Esophagus (tissue), 2 donors: ENCODE measurements around the gene GRM2. TPM values are rescaled to one million over a fixed set of nuclear protein-coding genes. Genes with fewer than 3 reads are reported as not detected.

Source experiments
- H3K27ac ChIP-seq, 2 donors: one replicate each; pipeline ENCODE4 v1.5.1; 2013; ENCODE audit warnings: low read depth in 2 of 2, mild to moderate bottlenecking in 2 of 2, inconsistent platforms in 1 of 2, low read length in 1 of 2, moderate library complexity in 1 of 2
- H3K27me3 ChIP-seq, 2 donors: one replicate each; pipeline ENCODE4 v1.6.1; 2013; ENCODE audit warnings: low read length in 2 of 2, control low read depth in 1 of 2, mild to moderate bottlenecking in 1 of 2; ENCODE audit not compliant: insufficient read depth in 2 of 2, control insufficient read depth in 1 of 2
- H3K36me3 ChIP-seq, 2 donors: one replicate each; pipeline ENCODE4 v1.6.1; 2013; ENCODE audit warnings: low read length in 1 of 2; ENCODE audit not compliant: control insufficient read depth in 2 of 2, insufficient read depth in 2 of 2
- H3K4me1 ChIP-seq, 2 donors: one replicate each; pipeline ENCODE4 v1.6.1; 2013; ENCODE audit warnings: low read length in 1 of 2; ENCODE audit not compliant: control insufficient read depth in 2 of 2, insufficient read depth in 2 of 2
- H3K4me3 ChIP-seq, 2 donors: one replicate each; pipeline ENCODE4 v1.5.1; 2013; ENCODE audit warnings: low read length in 2 of 2, mild to moderate bottlenecking in 2 of 2, low read depth in 1 of 2, moderate library complexity in 1 of 2
- H3K9me3 ChIP-seq, 2 donors: one replicate each; pipeline ENCODE4 v1.6.1; 2013; ENCODE audit warnings: mild to moderate bottlenecking in 2 of 2, low read depth in 1 of 2, low read length in 1 of 2, moderate library complexity in 1 of 2; ENCODE audit not compliant: control insufficient read depth in 2 of 2, insufficient read depth in 1 of 2
- WGBS, 2 donors: extraction: QIAGEN DNeasy Blood & Tissue Kit; methylation state at CpG; one replicate each; pipeline ENCODE4 v1.1.7; 2013; 5-methylcytosine and 5-hydroxymethylcytosine counted together
- polyA plus RNA-seq, 2 donors: library from polyadenylated mRNA; stranded (reverse); fragments of 200-250 nt; gene quantifications; one replicate each; pipeline ENCODE4 v1.2.3, GENCODE V29; 2013
- donor health status: healthy with polysubstance abuse.
- donor health status: Bipolar disorder and iron deficiency.

GRM2 gene
- polyA plus RNA-seq, 2 donors: 0.10 to 0.14 TPM

- 76 to 82% methylated on average over 10 of the region's 10 CpGs for WGBS, 2 donors
- peaks cover 0 to 2% of the 10 kb centered on the region in 2 donors for H3K9me3 ChIP-seq
- H3K4me3 ChIP-seq: no peak overlapping the region
- no peaks in the 10 kb centered on the region for H3K4me1 ChIP-seq
- no peak overlapping the region for H3K27ac ChIP-seq
- H3K36me3 ChIP-seq: no peaks in the 10 kb centered on the region
- H3K27me3 ChIP-seq: no peaks in the 10 kb centered on the region
These were observed 3.9 kb downstream of the GRM2 start for GRCh38 chr3:51710631-51711351.

DNA sequence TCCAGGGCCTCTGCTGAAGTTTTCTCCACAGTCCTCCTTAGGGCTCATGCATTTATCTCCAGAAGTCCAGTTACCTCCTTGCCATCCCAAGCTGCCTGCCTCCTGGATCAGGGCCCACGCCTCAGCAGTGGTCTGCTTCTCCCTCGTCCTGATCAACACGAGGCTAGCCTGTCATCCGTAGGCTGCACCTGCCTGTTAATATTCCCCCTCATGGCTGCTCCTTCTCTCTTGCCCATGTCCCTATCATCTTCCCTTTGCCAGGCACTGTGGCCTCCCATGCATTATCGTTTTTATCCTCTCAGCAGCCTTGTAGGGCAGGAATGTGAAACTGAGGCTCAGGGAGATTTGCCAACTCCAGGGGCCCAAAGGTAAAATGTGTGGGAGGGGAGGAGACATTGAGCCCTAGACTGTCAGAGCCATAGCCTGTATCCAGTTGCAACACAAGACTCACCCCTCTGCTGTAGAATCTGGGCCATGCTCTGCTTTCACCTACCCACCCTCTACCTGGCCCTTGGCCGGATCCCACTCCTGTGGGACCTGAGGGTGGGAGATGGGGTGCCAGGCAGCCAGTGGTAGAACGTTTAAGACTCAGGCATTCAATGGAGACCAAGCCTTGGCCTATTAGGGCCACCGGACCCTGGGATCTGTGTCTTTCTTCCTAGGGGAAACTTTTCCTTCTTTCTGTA lies 4.6 kb downstream of the GRM2 start:
- no peak overlapping the region for H3K27ac ChIP-seq
- no peaks in the 10 kb centered on the region for H3K4me1 ChIP-seq
- 81 to 85% methylated on average over 8 of the region's 8 CpGs for WGBS, 2 donors
- peaks cover 0 to 2% of the 10 kb centered on the region in 2 donors for H3K9me3 ChIP-seq
- no peaks in the 10 kb centered on the region for H3K36me3 ChIP-seq
- H3K4me3 ChIP-seq: no peak overlapping the region
- no peaks in the 10 kb centered on the region for H3K27me3 ChIP-seq

DNA sequence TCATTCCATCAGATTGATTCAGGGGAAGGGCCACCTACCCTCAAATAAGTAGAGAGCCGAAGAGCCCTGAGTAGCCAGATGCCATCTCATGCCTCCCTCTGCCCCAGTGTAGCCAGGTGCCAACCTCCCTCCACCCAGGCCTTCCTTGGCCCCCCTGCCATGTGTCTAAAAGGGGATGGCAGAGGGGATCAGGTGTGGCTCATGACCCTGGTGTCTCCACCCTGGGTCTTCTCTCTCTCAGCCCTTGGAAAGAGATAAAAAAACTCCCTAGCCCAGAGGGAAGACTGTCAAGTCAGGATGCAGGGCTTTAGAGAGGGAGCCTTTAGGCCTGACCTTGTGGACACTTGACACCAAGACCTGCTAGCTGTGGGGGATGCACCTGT lies 5.2 kb downstream of the GRM2 start:
- 90% methylated on average over 1 of the region's 1 CpG; no CpG with 5 or more reads in 1 of the 2 donors for WGBS, 2 donors
- H3K9me3 ChIP-seq: peaks cover 0 to 2% of the 10 kb centered on the region in 2 donors
- no peaks in the 10 kb centered on the region for H3K4me1 ChIP-seq
- H3K27ac ChIP-seq: no peak overlapping the region
- no peaks in the 10 kb centered on the region for H3K27me3 ChIP-seq
- no peak overlapping the region for H3K4me3 ChIP-seq
- H3K36me3 ChIP-seq: no peaks in the 10 kb centered on the region

GRCh38 chr3:51712511-51712931 lies 5.7 kb downstream of the GRM2 start:
- Histone ChIP-seq H3K4me1 (no peaks in the 10 kb centered on the region), H3K27me3 (no peaks in the 10 kb centered on the region), H3K4me3 (no peak overlapping the region), H3K36me3 (no peaks in the 10 kb centered on the region), H3K27ac (no peak overlapping the region), H3K9me3 (peaks cover 0 to 2% of the 10 kb centered on the region in 2 donors)
- WGBS, 2 donors: 93 to 95% methylated on average over 20 of the region's 20 CpGs

DNA sequence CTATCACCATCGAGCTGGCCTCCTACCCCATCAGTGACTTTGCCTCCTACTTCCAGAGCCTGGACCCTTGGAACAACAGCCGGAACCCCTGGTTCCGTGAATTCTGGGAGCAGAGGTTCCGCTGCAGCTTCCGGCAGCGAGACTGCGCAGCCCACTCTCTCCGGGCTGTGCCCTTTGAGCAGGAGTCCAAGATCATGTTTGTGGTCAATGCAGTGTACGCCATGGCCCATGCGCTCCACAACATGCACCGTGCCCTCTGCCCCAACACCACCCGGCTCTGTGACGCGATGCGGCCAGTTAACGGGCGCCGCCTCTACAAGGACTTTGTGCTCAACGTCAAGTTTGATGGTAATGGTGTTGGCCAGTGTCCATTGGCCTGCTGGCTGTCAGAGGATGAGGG lies 6.1 kb downstream of the GRM2 start:
- no peaks in the 10 kb centered on the region for H3K36me3 ChIP-seq
- H3K9me3 ChIP-seq: peaks cover 0 to 2% of the 10 kb centered on the region in 2 donors
- H3K27ac ChIP-seq: no peak overlapping the region
- H3K4me1 ChIP-seq: no peaks in the 10 kb centered on the region
- 93 to 94% methylated on average over 19 of the region's 19 CpGs for WGBS, 2 donors
- H3K4me3 ChIP-seq: no peak overlapping the region
- H3K27me3 ChIP-seq: no peaks in the 10 kb centered on the region

DNA sequence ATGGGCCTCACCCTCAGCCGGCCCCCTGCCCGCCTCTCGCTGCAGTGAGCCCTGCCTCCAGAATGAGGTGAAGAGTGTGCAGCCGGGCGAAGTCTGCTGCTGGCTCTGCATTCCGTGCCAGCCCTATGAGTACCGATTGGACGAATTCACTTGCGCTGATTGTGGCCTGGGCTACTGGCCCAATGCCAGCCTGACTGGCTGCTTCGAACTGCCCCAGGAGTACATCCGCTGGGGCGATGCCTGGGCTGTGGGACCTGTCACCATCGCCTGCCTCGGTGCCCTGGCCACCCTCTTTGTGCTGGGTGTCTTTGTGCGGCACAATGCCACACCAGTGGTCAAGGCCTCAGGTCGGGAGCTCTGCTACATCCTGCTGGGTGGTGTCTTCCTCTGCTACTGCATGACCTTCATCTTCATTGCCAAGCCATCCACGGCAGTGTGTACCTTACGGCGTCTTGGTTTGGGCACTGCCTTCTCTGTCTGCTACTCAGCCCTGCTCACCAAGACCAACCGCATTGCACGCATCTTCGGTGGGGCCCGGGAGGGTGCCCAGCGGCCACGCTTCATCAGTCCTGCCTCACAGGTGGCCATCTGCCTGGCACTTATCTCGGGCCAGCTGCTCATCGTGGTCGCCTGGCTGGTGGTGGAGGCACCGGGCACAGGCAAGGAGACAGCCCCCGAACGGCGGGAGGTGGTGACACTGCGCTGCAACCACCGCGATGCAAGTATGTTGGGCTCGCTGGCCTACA lies 8.5 kb downstream of the GRM2 start:
- Histone ChIP-seq H3K27me3 (no peaks in the 10 kb centered on the region), H3K9me3 (peaks cover 0 to 2% of the 10 kb centered on the region in 2 donors), H3K4me1 (no peaks in the 10 kb centered on the region), H3K27ac (no peak overlapping the region), H3K36me3 (no peaks in the 10 kb centered on the region), H3K4me3 (no peak overlapping the region)
- 94 to 95% methylated on average over 36 of the region's 36 CpGs for WGBS, 2 donors

- no peak overlapping the region for H3K27ac ChIP-seq
- no peaks in the 10 kb centered on the region for H3K36me3 ChIP-seq
- H3K9me3 ChIP-seq: peaks cover 0 to 2% of the 10 kb centered on the region in 2 donors
- H3K4me1 ChIP-seq: no peaks in the 10 kb centered on the region
- H3K4me3 ChIP-seq: no peak overlapping the region
- H3K27me3 ChIP-seq: no peaks in the 10 kb centered on the region
- 96 to 97% methylated on average over 8 of the region's 8 CpGs for WGBS, 2 donors
These were observed 9.1 kb downstream of the GRM2 start for GRCh38 chr3:51715977-51716294.

GRCh38 chr3:51716805-51717204 lies 9.9 kb downstream of the GRM2 start:
- Histone ChIP-seq H3K4me1 (no peaks in the 10 kb centered on the region), H3K27ac (no peak overlapping the region), H3K27me3 (no peaks in the 10 kb centered on the region), H3K9me3 (peaks cover 0 to 2% of the 10 kb centered on the region in 2 donors), H3K4me3 (no peak overlapping the region), H3K36me3 (no peaks in the 10 kb centered on the region)
- WGBS, 2 donors: 85 to 86% methylated on average over 5 of the region's 5 CpGs

DNA sequence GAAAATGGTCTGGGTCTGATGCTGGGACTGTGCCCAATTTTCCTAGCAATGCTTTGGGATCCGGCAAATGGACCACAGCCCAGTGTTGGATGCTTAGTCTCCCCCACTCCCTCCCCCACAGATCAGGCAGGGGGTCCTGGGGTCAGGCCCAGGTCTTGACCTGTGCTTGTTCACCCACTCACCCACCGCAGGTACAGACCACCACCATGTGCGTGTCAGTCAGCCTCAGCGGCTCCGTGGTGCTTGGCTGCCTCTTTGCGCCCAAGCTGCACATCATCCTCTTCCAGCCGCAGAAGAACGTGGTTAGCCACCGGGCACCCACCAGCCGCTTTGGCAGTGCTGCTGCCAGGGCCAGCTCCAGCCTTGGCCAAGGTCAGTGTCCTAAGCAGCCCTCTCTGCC lies 10.6 kb downstream of the GRM2 start:
- peaks cover 0 to 2% of the 10 kb centered on the region in 2 donors for H3K9me3 ChIP-seq
- no peak overlapping the region for H3K4me3 ChIP-seq
- H3K36me3 ChIP-seq: no peaks in the 10 kb centered on the region
- 90 to 92% methylated on average over 10 of the region's 10 CpGs for WGBS, 2 donors
- no peaks in the 10 kb centered on the region for H3K4me1 ChIP-seq
- no peak overlapping the region for H3K27ac ChIP-seq
- H3K27me3 ChIP-seq: no peaks in the 10 kb centered on the region
